Glomerular visceral epithelial cell (primary cell): ENCODE results near the gene GASK1A.
"Not testable (repeated sequence)": the region's sequence is repeated elsewhere in the genome, so short reads cannot be mapped to it uniquely, and the experiment has no call there.

Source experiments
- DNase-seq: peaks from one replicate; pipeline ENCODE4 v3.0.0-alpha.2; 2016; ENCODE audit errors: extremely low spot score

Gene GASK1A

DNA sequence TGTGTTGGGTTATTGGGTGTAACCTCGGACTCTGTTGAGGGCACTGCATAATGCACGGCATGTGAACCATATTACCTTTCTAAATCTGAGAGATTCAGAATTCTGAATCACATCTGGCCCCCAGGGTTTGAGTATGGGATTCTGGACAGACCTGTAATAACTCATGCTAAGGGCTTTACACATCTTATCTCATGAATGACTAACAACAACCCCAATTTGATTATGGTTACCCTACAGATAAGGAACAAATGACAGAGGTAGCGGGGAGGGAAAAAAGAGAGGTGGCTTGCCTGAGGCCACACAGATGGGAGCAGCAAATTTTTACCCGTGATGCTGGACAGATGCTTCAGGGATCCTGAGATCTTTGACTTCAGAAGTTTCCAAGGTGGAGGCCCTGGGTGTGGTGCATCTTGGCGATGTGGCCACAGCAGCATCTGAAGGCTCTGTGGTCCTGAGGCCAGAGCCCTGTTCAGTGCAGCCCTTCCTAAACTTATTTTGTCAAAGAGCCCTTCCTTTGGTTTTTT is 83.0 kb downstream of the GASK1A start:
- no peak for DNase-seq

GRCh38 chr3:43062564-43063040 is 83.5 kb downstream of the GASK1A start:
- no peak for DNase-seq

GRCh38 chr3:43063114-43063513 is 84.0 kb downstream of the GASK1A start:
- no peak for DNase-seq

GRCh38 chr3:43070670-43071069 is 91.6 kb downstream of the GASK1A start:
- not testable (repeated sequence) for DNase-seq

DNA sequence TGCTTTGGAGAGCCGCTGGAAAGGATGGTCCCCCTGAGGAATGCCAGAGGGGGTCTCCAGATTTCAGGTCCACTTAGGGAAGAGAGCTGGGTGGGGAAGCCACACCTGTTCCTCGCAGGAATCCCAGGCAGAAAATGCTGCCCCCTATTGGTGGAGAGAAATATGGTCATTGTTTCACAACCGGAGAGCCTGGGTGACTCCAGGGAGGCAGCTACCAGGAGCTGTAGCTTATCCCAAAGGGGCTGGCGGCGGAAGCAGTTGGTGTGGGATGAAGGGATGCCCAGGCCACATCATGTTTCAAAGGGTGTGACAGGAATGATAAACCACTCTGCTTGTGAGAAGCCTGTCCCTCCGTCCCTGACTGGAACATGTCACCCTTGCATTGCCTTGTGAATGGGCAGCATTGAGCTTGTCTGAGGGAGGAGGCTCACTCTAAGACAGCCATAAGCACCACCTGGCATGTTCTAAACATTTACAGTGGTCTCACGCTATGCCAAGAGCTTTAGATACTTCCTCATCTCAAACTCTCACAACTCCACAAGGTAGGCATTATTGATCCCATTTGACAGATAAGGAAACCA is 92.3 kb downstream of the GASK1A start:
- DNase-seq, result no peak

GRCh38 chr3:43072361-43072760 is 93.2 kb downstream of the GASK1A start:
- no peak for DNase-seq

- no peak for DNase-seq
Measured at GRCh38 chr3:43073116-43073835, 94.2 kb downstream of the GASK1A start.

- no peak for DNase-seq
Measured at GRCh38 chr3:43073836-43074220, 94.7 kb downstream of the GASK1A start.

DNA sequence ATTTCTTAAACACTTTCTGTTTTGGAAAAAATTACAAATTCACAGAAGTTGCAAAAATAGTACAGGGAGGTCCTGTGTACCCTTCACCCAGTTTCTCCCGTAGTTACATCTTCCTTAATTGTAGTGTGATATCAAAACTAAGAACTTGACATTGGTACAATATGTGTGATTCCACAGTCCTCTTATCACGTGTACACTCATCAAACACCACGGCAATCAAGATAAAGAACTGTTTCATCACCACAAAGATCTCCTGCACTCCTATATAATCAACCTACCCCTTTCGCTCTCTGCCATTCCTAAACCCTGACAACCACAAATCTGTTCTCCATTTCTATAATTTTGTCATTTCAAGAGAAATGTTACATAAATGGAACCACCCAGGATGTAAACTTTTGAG is 95.4 kb downstream of the GASK1A start:
- no peak for DNase-seq

DNA sequence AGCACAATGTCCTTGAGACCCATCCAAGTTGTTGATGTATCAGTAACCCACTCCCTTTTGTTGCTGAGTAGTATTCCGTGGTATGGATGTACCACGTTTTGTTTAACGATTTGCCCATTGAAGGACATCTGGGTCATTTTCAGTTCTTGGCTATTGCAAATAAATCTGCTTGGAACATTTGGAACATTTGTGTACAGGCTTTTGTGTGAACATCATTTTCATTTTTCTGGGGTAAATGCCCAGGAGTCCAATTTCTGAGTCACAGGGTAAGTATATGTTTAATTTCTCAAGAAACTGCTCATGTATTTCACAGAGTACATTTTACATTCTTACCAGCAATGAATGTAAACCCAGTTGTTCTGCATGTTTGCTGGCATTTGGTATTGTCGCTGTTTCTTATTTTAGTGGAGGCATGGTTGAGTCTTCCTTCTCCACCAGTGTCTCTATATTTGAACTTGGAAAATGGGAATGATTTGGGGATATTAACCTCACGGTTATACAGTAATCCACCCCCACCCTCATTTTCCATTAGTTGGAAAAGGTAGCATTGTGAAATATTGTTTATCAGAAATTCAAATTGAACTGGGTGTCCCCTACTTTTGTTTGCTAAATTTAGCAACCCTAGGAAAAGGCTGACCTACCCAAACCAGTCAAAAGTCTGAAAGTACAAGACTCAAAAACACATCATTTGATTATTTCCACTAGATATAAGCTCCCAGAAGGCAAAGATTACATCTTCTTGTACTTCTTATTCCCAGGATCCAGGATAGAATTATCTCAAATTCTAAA is 96.0 kb downstream of the GASK1A start:
- no peak for DNase-seq

DNA sequence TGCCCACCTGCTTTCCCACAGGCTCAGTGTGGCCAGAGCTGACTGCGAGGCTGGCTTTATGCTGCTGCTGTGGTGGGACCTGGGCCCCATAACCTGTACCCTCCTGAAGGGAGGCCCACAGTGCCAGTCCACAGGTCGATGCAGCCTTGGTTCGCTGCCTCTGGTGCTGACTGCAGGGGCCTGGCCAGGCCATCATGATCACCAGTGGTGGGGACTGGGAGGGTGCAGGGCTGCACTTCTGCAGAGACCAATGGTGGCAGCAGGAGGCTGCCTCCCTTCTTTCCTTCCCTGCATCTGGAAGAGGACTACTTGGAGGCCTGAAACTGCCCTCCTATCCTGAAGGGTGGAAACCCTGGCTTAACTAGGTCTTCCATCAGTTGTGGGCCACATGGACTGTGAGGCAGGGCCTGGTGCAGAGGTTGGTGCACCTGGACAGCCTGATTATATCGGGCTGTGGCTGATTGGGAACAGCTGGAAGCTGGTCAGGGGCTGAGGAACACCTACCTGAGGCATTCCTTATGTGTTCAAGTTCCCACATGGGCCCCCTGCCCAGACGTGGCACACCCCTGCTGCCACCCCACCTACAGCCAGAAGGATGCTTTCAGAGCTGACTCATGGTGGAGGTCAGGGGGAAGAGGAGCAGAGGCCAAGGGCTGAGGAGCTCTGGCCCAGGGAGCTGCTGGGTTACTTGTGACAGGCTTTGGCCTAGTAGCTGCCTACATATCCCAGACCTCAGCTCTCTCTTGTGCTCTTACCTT is 97.0 kb downstream of the GASK1A start:
- no peak for DNase-seq

GRCh38 chr3:43076857-43077256 is 97.7 kb downstream of the GASK1A start:
- no peak for DNase-seq

- no peak for DNase-seq
Measured at GRCh38 chr3:43077261-43077660, 98.2 kb downstream of the GASK1A start.

- no peak for DNase-seq
Measured at GRCh38 chr3:43077707-43078106, 98.6 kb downstream of the GASK1A start.

- DNase-seq, result no peak
Measured at GRCh38 chr3:43079536-43080332, 100.6 kb downstream of the GASK1A start.

DNA sequence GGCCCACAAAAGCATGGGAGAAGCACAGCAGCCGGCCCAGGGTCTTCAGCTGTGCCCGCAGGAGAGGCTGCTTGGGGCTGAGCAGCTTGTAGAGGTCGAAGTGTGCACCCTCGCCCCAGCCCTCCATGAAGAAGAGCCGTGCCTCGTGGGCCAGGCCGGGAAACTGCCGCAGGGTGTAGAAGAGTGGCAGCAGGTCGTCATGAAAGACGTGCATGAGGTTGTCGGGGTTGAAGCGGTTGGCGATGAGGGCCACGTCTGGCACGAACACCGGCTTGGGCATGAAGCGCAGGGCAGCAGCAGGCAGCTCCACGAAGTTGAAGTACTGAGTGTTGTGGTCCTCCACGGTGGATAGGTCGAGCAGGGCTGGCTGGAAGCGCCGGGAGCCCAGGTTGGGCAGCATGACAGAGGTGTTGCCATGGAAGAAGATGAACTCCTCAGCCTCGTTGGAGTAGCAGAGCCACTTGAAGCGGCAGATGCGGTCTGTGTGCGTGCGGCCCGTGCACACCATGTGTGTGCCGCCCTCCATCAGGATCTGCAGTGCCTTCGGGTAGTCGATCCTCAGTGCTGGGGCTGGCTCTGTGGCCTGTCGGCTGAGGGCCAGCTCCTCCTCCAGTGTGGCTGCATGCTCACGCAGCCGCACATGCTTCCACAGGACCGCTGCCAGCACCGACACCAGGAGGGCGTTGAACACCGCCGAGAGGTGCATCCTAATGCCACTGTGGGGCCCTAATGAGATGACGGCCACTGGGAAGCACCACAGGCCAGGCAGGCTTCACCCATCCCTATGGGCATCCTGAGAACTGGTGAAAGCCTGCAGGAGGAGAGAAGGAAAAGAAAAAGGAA is 101.8 kb downstream of the GASK1A start:
- DNase-seq, result no peak

- no peak for DNase-seq
Measured at GRCh38 chr3:43081796-43082195, 102.7 kb downstream of the GASK1A start.

DNA sequence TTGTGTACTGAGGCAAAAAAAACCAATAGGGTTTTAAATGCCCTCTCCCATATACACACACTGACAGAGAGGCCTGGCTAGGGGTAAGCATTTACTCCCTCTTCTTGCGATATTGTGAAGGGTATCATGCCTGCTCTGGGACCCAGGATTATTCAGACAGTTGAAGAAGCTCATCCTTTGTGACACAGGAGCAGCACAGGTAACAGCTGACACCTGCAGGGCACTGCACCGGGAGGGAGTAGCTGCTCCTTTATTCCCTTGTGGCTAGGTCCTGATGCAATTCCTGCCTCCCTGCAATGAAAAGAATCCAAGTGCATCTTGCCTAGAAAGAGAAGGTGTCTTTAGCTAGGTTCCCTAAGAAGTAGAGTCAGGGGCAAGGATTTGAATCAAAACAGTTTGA is 103.3 kb downstream of the GASK1A start:
- no peak for DNase-seq

DNA sequence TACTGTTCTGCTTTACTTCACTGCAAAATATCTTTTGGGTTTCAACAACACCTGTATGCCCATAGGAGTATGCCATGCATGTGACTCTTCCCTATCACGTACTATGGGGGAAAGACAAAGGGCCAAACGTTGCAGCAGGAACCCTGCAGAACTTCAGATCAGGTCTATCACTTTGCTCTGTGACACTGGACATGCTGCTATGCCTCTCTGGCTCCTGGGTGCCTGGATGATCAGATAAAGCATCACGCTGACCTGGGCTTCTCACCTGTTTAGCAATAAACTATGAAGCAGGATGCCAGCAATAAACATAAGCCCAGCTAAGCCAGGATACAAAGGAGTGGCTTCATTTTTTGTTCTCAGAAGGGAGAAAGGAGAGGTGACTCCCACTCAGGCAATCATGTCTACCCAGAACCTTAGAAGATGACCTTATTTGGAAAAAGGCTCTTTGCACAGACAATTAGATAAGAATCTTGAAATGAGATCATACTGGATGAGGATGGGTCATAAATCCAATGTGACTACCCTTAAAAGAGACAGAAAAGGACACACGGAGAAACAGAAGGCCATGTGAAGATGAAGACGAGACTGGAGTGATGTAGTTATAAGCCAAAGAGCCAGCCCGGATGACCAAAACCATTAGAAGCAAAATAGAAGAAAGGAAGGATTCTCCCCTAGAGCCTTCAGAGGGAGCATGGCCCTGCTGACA is 107.5 kb downstream of the GASK1A start:
- DNase-seq, result no peak
